RWPE1 (cell line): ENCODE measurements around the gene POC1B.
A peak's percentile ranks its signal among the peaks of the same experiment; 100 is the strongest.

Source experiments
- CTCF ChIA-PET: fragments of 350-600 bp; sonication (Branson Sonifier 250); formaldehyde crosslinking; extraction: SDS; loops from one replicate; lab custom pipeline; 2021; lab: Yijun Ruan, JAX
- POLR2A ChIA-PET: fragments of 400-600 bp; formaldehyde crosslinking; extraction: SDS; loops from one replicate; lab custom pipeline; 2020; ENCODE audit warnings: antibody characterized with exemption; ENCODE audit not compliant: low non-redundant PET; lab: Yijun Ruan, JAX
- DNase-seq: peaks from one replicate; pipeline ENCODE4 v3.0.0; 2012; ENCODE audit warnings: low spot score
- H3K27ac ChIP-seq: fragments of 450-650 bp; 2 replicates; pipeline ENCODE4 v1.5.1; 2017
- CTCF ChIP-seq: fragments of 450-650 bp; conservative IDR thresholded peaks from 2 replicates; pipeline ENCODE4 v1.5.1; 2017; ENCODE audit warnings: low read depth, mild to moderate bottlenecking

POC1B gene

GRCh38 chr12:89376844-89377243, 149.0 kb downstream of the POC1B start:
- ChIA-PET POLR2A (no interaction called here), CTCF (interaction anchor here (0.6 kb wide), 2 partner anchors 229 to 326 kb away, joined by 3 to 4 read pairs; no protein-coding TSS in a partner anchor)
- no peak for DNase-seq
- H3K27ac ChIP-seq = no peak overlapping the region
- no peak for TF ChIP-seq CTCF

GRCh38 chr12:89376202-89376529, 149.7 kb downstream of the POC1B start:
- POLR2A ChIA-PET = no interaction called here
- no peak overlapping the region; the same call in 1 of the 2 replicates for H3K27ac ChIP-seq
- CTCF ChIA-PET = interaction anchor here (0.6 kb wide), 2 partner anchors 228 to 326 kb away, joined by 3 to 4 read pairs; no protein-coding TSS in a partner anchor
- TF ChIP-seq CTCF = no peak
- DNase-seq = no peak

- peak; percentile 77 for DNase-seq
- peak overlapping the region; percentile 87 for H3K27ac ChIP-seq
- no peak for TF ChIP-seq CTCF
- ChIA-PET CTCF (interaction anchor here (0.7 to 0.8 kb wide), 4 partner anchors 22 to 235 kb away, joined by 3 to 5 read pairs (median 4); no protein-coding TSS in a partner anchor), POLR2A (no interaction called here)
These were observed 151.9 kb downstream of the POC1B start for GRCh38 chr12:89373763-89374572.

- peak overlapping the region; percentile 74 for H3K27ac ChIP-seq
- no peak for DNase-seq
- ChIA-PET POLR2A (interaction anchor here (0.5 kb wide), 1 partner anchor 516 kb away, joined by 3 read pairs; no protein-coding TSS in a partner anchor), CTCF (interaction anchor here (0.5 to 0.6 kb wide), 2 partner anchors 95 to 1266 kb away, joined by 3 read pairs; no protein-coding TSS in a partner anchor)
- TF ChIP-seq CTCF = no peak
These were observed 153.1 kb downstream of the POC1B start for GRCh38 chr12:89372584-89373370.

- ChIA-PET CTCF (no interaction called here), POLR2A (interaction anchor here (0.9 kb wide), 1 partner anchor 18 kb away, joined by 3 read pairs; the partner anchor contains the start of gene DUSP6)
These were observed 155.0 kb downstream of the POC1B start for GRCh38 chr12:89370850-89371249.

More at GRCh38 chr12:89370850-89371249, 155.0 kb downstream of the POC1B start:
- TF ChIP-seq CTCF = no peak
- H3K27ac ChIP-seq = peak overlapping the region; percentile 90
- DNase-seq = peak; percentile 94
